CD14-positive monocyte (primary cell): Measurements from ENCODE around the gene VAV2. TPM values are rescaled to one million over a fixed set of nuclear protein-coding genes. Genes with fewer than 3 reads are reported as not detected.

Source experiments
- DNase-seq, 3 donors: peaks; one replicate each; pipeline ENCODE4 v3.0.0-alpha.2; 2011 to 2022
- H2AFZ ChIP-seq: 2 replicates; pipeline ENCODE4 v1.6.0; 2012; ENCODE audit warnings: mild to moderate bottlenecking, low read depth, low read length, inconsistent platforms; ENCODE audit not compliant: insufficient read depth, poor library complexity, severe bottlenecking
- H3K27ac ChIP-seq, 2 donors: 1 replicate in 1 of 2; 2 replicates in 1 of 2; pipeline ENCODE4 v1.5.1; 2012 to 2013; ENCODE audit warnings: low read length in 2 of 2, control low read depth in 1 of 2, inconsistent platforms in 1 of 2, low read depth in 1 of 2, mild to moderate bottlenecking in 1 of 2
- H3K27me3 ChIP-seq, 2 donors: one replicate each; pipeline versions ENCODE4 v1.6.0 to v1.6.1; 2011 to 2013; ENCODE audit warnings: low read length in 2 of 2; ENCODE audit not compliant: control insufficient read depth in 2 of 2, insufficient read depth in 2 of 2
- H3K36me3 ChIP-seq, 2 donors: replicated peaks in 1 of 2; 1 replicate in 1 of 2; 2 replicates in 1 of 2; pipeline versions ENCODE4 v1.5.1 to v1.6.1; 2012 to 2013; ENCODE audit warnings: low read length in 2 of 2, control low read depth in 1 of 2, inconsistent platforms in 1 of 2, mild to moderate bottlenecking in 1 of 2; ENCODE audit not compliant: insufficient read depth in 2 of 2, control insufficient read depth in 1 of 2
- H3K4me1 ChIP-seq, 2 donors: 1 replicate in 1 of 2; 2 replicates in 1 of 2; pipeline versions ENCODE4 v1.5.1 to v1.6.1; 2012 to 2013; ENCODE audit warnings: low read length in 2 of 2, control low read depth in 1 of 2, inconsistent platforms in 1 of 2, mild to moderate bottlenecking in 1 of 2, moderate library complexity in 1 of 2; ENCODE audit not compliant: insufficient read depth in 2 of 2, control insufficient read depth in 1 of 2
- H3K4me2 ChIP-seq: replicated peaks from 2 replicates; pipeline ENCODE3; 2012; ENCODE audit warnings: low read length, moderate library complexity, mild to moderate bottlenecking; ENCODE audit not compliant: poor library complexity, severe bottlenecking; ENCODE audit errors: extremely low read depth
- H3K4me3 ChIP-seq, 3 experiments: fragments of 200-600 bp in 1 of 3; sonication (generic) in 1 of 3; replicated peaks in 1 of 3; 1 replicate in 2 of 3; 2 replicates in 1 of 3; pipeline ENCODE4 v1.5.1; 2011 to 2013; ENCODE audit warnings: low read length in 3 of 3, mild to moderate bottlenecking in 3 of 3, control low read depth in 2 of 3, low read depth in 2 of 3, inconsistent platforms in 1 of 3, moderate library complexity in 1 of 3
- H3K79me2 ChIP-seq: 2 replicates; pipeline ENCODE4 v1.6.0; 2012; ENCODE audit warnings: mild to moderate bottlenecking, control low read depth, inconsistent platforms, low read length, moderate library complexity; ENCODE audit not compliant: insufficient read depth
- H3K9ac ChIP-seq: 2 replicates; pipeline ENCODE4 v1.6.0; 2017; ENCODE audit warnings: low read length, mild to moderate bottlenecking; ENCODE audit not compliant: insufficient read depth, poor library complexity, severe bottlenecking
- H3K9me3 ChIP-seq, 2 donors: replicated peaks in 1 of 2; 1 replicate in 1 of 2; 2 replicates in 1 of 2; pipeline versions ENCODE4 v1.5.1 to v1.6.1; 2012 to 2013; ENCODE audit warnings: low read length in 2 of 2, control low read depth in 1 of 2; ENCODE audit not compliant: control insufficient read depth in 1 of 2, insufficient read depth in 1 of 2
- H4K20me1 ChIP-seq: 2 replicates; pipeline ENCODE4 v1.6.0; 2012; ENCODE audit warnings: mild to moderate bottlenecking, low read length, control low read depth, moderate library complexity; ENCODE audit not compliant: insufficient read depth
- H3K27ac Mint-ChIP-seq, 7 donors: one replicate each; pipeline ENCODE4 v1.8.0; 2020; ENCODE audit warnings: mild to moderate bottlenecking in 7 of 7, mixed read lengths in 7 of 7, moderate library complexity in 6 of 7, inconsistent platforms in 2 of 7
- H3K27me3 Mint-ChIP-seq, 3 donors: one replicate each; pipeline ENCODE4 v1.8.0; 2021 to 2022; ENCODE audit warnings: low read depth in 3 of 3, mild to moderate bottlenecking in 3 of 3, mixed read lengths in 3 of 3, moderate library complexity in 3 of 3, inconsistent platforms in 1 of 3
- H3K36me3 Mint-ChIP-seq, 2 donors: one replicate each; pipeline ENCODE4 v1.8.0; 2020; ENCODE audit warnings: mixed read lengths in 2 of 2, inconsistent platforms in 1 of 2, mild to moderate bottlenecking in 1 of 2
- H3K4me1 Mint-ChIP-seq: one replicate; pipeline ENCODE4 v1.8.0; 2020; ENCODE audit warnings: mild to moderate bottlenecking, mixed read lengths
- H3K4me3 Mint-ChIP-seq, 2 donors: one replicate each; pipeline ENCODE4 v1.8.0; 2020; ENCODE audit warnings: mild to moderate bottlenecking in 2 of 2, mixed read lengths in 2 of 2, moderate library complexity in 1 of 2
- H3K9me3 Mint-ChIP-seq, 7 donors: one replicate each; pipeline ENCODE4 v1.8.0; 2020 to 2022; ENCODE audit warnings: mixed read lengths in 7 of 7, mild to moderate bottlenecking in 6 of 7, moderate library complexity in 6 of 7, inconsistent platforms in 2 of 7
- WGBS: methylation state at CpG from one replicate; pipeline ENCODE4 v1.1.5; 2013; ENCODE audit warnings: missing lambda C conversion rate; ENCODE audit not compliant: insufficient coverage; 5-methylcytosine and 5-hydroxymethylcytosine counted together
- intact Hi-C, 2 donors: fragments of 100-400 bp; cut with micrococcal nuclease; formaldehyde crosslinking; loops; one replicate each; pipeline versions ENCODE4 v1.15.0 to v1.15.1; 2023
- polyA plus RNA-seq, 3 donors: library from polyadenylated mRNA; depleted of rRNA in 1 of 3; unstranded in 2 of 3; stranded (reverse) in 1 of 3; fragments of 300-500 nt in 2 of 3; fragments of >200 nt in 1 of 3; fragmentation: Illumina TruSeq in 2 of 3; gene quantifications; 1 replicate in 2 of 3; 2 replicates in 1 of 3; pipeline ENCODE4 v1.2.3, GENCODE V29; 2012 to 2021
- TF ChIP-seq, protein P1 (sequence below): fragments of 200-600 bp; IDR thresholded peaks from one replicate; pipeline ENCODE4 v1.8.0; 2022; ENCODE audit warnings: antibody characterized with exemption, mild to moderate bottlenecking

Gene VAV2
- polyA plus RNA-seq, 3 donors, result 2.3 to 13.6 (median 2.3) TPM

DNA sequence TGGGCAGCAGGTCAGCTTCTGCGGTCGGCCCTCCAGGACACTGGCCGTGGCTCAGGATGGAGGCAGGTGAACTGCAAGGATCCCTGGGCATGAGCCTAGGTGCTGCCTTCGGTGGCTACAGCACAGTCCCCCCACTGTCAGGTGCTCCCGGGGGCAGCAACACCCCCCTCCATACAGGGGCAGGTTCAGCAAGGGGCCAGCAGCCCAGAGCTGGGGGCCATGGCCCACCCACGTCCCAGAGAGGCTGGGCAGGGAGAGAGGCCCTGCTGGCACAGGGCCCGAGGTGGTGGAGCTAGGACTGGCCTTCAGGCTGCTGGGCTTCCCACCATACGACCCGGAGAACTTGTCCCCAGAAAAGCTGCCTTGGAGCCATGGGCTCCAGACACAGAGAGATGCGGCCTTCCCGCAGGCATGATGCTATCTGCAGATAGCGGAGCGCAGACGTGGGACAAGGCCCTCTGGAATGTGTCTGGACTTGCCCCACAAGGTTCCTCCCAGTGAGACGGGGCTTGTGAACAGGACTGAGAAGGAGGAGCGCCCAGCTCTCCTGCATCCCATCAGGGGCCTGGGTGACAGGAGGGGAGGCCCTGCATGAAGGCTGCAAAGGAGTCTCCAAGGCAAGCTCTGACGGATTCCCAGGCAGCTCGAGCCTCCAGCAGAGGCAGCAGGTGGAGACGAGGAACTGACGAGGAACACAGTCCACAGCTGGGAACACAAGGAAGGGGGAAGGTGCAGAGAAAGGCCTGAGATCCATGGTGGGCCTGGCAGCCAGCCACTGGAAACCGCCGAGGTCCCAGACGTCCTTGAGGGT, 111.1 kb downstream of the VAV2 start:
- peak overlapping the region in 2 of 7 donors; percentile 46 to 62 for H3K27ac Mint-ChIP-seq
- Histone ChIP-seq H3K4me2 (no peak overlapping the region), H2AFZ (no peak overlapping the region), H3K9me3 (no peaks in the 10 kb centered on the region), H3K4me3 (no peak overlapping the region), H3K27ac (no peak overlapping the region), H3K79me2 (no peaks in the 10 kb centered on the region), H3K9ac (no peak overlapping the region), H4K20me1 (peaks cover 60% of the 10 kb centered on the region), H3K27me3 (no peaks in the 10 kb centered on the region), H3K4me1 (no peaks in the 10 kb centered on the region), H3K36me3 (no peaks in the 10 kb centered on the region)
- H3K9me3 Mint-ChIP-seq, result peaks cover 0 to 2% (median 0%) of the 10 kb centered on the region in 7 donors
- WGBS, result 93% methylated on average over 19 of the region's 23 CpGs
- no peak overlapping the region for H3K4me3 Mint-ChIP-seq
- H3K27me3 Mint-ChIP-seq, result peaks cover 0 to 10% (median 7%) of the 10 kb centered on the region in 3 donors
- TF ChIP-seq, protein P1, sequence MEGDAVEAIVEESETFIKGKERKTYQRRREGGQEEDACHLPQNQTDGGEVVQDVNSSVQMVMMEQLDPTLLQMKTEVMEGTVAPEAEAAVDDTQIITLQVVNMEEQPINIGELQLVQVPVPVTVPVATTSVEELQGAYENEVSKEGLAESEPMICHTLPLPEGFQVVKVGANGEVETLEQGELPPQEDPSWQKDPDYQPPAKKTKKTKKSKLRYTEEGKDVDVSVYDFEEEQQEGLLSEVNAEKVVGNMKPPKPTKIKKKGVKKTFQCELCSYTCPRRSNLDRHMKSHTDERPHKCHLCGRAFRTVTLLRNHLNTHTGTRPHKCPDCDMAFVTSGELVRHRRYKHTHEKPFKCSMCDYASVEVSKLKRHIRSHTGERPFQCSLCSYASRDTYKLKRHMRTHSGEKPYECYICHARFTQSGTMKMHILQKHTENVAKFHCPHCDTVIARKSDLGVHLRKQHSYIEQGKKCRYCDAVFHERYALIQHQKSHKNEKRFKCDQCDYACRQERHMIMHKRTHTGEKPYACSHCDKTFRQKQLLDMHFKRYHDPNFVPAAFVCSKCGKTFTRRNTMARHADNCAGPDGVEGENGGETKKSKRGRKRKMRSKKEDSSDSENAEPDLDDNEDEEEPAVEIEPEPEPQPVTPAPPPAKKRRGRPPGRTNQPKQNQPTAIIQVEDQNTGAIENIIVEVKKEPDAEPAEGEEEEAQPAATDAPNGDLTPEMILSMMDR, result no peak
- peaks cover 2% of the 10 kb centered on the region for H3K4me1 Mint-ChIP-seq
- DNase-seq, result no peak
- peaks cover 0 to 3% of the 10 kb centered on the region in 2 donors for H3K36me3 Mint-ChIP-seq
- intact Hi-C loops, result no loop called here

DNA sequence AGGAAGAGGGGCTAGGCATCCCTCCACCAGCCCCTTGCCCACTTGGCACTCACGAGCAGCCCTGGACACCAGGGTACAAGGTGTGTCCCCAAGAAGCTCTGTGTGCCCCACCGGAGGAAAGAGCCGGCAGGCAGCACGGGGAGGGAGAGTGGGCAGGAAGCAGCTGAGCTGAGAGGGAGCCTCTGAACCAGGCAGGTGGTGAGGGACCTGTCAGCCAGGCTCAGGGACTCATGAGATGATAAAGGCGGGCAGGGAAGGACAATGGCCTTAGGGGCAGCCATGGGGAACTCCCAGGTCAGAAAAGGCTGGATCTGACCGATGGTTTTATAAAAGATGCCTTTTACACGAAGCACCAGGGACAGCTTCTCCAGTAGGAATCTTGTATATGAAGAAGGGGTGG, 112.0 kb downstream of the VAV2 start:
- H4K20me1 ChIP-seq, result peaks cover 61% of the 10 kb centered on the region
- H2AFZ ChIP-seq, result no peak overlapping the region
- H3K27ac ChIP-seq, result no peak overlapping the region
- Mint-ChIP-seq H3K27ac (no peak overlapping the region), H3K9me3 (peaks cover 0 to 2% (median 0%) of the 10 kb centered on the region in 7 donors), H3K27me3 (peaks cover 0 to 10% (median 7%) of the 10 kb centered on the region in 3 donors), H3K4me1 (peaks cover 2% of the 10 kb centered on the region), H3K36me3 (peaks cover 0 to 3% of the 10 kb centered on the region in 2 donors), H3K4me3 (no peak overlapping the region)
- 44% methylated on average over 7 of the region's 7 CpGs for WGBS
- no peak for DNase-seq
- H3K9me3 ChIP-seq, result no peaks in the 10 kb centered on the region
- H3K27me3 ChIP-seq, result no peaks in the 10 kb centered on the region
- H3K36me3 ChIP-seq, result no peaks in the 10 kb centered on the region
- H3K4me2 ChIP-seq, result no peak overlapping the region
- H3K4me1 ChIP-seq, result no peaks in the 10 kb centered on the region
- H3K4me3 ChIP-seq, result no peak overlapping the region
- intact Hi-C loops, result no loop called here
- TF ChIP-seq, protein P1, result no peak
- no peaks in the 10 kb centered on the region for H3K79me2 ChIP-seq
- H3K9ac ChIP-seq, result no peak overlapping the region
